Psoas muscle (tissue), 8 donors: Measurements from ENCODE around the gene TBC1D1. TPM values are rescaled to one million over a fixed set of nuclear protein-coding genes. Genes with fewer than 3 reads are reported as not detected.

ENCODE experiments used
- ATAC-seq, 4 donors: fragments of 200-7000 bp; cut with Tn5 transposase; one replicate each; pipeline ENCODE4 v1.9.1; 2020; ENCODE audit warnings: moderate library complexity in 3 of 4, mild to moderate bottlenecking in 2 of 4
- DNase-seq, 2 donors: peaks; one replicate each; pipeline ENCODE4 v3.0.0-alpha.2; 2020
- H3K27ac ChIP-seq: fragments of 200-600 bp; one replicate; pipeline ENCODE4 v1.8.0; 2022
- H3K27me3 ChIP-seq, 3 donors: fragments of 200-600 bp in 1 of 3; one replicate each; pipeline versions ENCODE4 v1.6.1 to v1.8.0; 2013 to 2022; ENCODE audit warnings: low read length in 2 of 3, mild to moderate bottlenecking in 2 of 3, moderate library complexity in 1 of 3; ENCODE audit not compliant: insufficient read depth in 3 of 3
- H3K36me3 ChIP-seq, 2 donors: fragments of 200-600 bp in 1 of 2; one replicate each; pipeline versions ENCODE4 v1.6.1 to v1.8.0; 2013 to 2022; ENCODE audit warnings: low read depth in 1 of 2, mild to moderate bottlenecking in 1 of 2, moderate library complexity in 1 of 2; ENCODE audit not compliant: insufficient read depth in 1 of 2
- H3K4me1 ChIP-seq: fragments of 200-600 bp; one replicate; pipeline ENCODE4 v1.8.0; 2022
- H3K4me3 ChIP-seq: fragments of 200-600 bp; one replicate; pipeline ENCODE4 v1.8.0; 2022; ENCODE audit warnings: mild to moderate bottlenecking
- H3K9me3 ChIP-seq: fragments of 200-600 bp; one replicate; pipeline ENCODE4 v1.8.0; 2022
- WGBS, 3 donors: extraction: QIAGEN DNeasy Blood & Tissue Kit; methylation state at CpG; one replicate each; pipeline versions ENCODE4 v1.1.6 to v1.1.7; 2013; 5-methylcytosine and 5-hydroxymethylcytosine counted together
- intact Hi-C, 2 donors: fragments of 100-400 bp; cut with DNase I; formaldehyde crosslinking; loops; one replicate each; pipeline versions ENCODE4 v1.11.0 to v1.14.2; 2022
- polyA plus RNA-seq, 3 donors: library from polyadenylated mRNA; stranded (reverse); fragments of 200-250 nt; gene quantifications; one replicate each; pipeline ENCODE4 v1.2.3, GENCODE V29; 2013
- total RNA-seq, 4 donors: library from RNA; stranded (reverse); fragmentation: NEBNext Ultra II Directional in 2 of 4; extraction: Animal tissue kit (Norgen Biotek cat#: 25700) in 2 of 4; gene quantifications; one replicate each; pipeline versions ENCODE4 v1.2.1 to v1.2.4, GENCODE V29; 2021 to 2023
- TF ChIP-seq, protein P1 (sequence below): fragments of 200-600 bp; IDR thresholded peaks from one replicate; pipeline ENCODE4 v1.8.0; 2022; ENCODE audit warnings: antibody characterized with exemption
- donor health status: healthy with polysubstance abuse.
- donor health status: DM: no; HTN: no; CAD: no; lungs with moderate emphysema.
- donor health status: Bipolar disorder and iron deficiency.
- donor health status: healthy.
- donor health status: DM: yes; HTN: yes; CAD: no.
- donor health status: DM: no; HTN: no; CAD: no.
- donor health status: DM: no; HTN: no; CAD: no.
- donor health status: DM: yes; HTN: yes; CAD: no.

The TBC1D1 gene
- total and polyA plus RNA-seq, 7 donors = 18.1 to 130 (median 42.5) TPM

DNA sequence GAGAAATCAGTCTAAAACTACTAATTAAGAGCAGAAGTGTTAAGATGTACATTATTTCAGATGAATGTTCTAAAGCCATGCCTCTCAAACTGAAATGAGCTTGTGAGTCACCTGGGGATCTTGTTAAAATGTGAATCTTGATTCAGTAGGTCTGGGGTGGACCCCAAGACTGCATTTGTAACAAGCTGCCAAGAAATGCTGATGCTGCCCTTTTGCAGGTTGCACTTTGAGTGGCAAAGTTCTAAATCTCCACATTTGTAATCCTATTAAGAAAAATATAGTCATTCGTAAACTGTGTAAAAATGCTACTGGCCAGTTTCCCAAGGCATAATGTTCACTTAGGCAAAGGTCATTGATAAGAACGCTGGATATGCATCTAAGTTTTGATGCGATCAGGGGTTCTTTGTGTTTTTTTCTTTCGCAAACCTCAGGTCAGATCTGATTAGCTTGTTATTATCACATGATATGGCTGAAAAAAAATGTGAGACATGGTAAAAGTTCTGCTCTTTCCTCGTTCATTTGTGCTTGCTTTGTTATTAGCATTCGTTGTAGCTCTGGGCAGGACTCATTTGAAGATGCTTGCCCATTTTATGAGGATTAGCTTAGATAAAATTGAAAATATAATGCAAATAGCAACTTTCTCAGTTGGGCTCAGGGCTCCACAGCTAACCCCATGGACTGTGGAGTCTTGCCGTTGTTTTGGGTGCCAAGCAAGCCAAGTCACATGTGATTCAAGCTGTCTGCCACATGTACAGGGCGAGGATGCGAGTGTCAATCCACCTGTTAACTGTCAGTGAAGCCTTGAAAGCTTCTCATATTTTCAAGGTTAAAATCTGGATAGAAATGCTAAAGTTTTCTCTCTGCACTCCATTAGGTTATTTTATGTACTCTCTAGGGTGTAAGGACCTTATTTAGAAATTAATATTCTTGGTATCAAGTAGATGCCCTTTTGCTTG is 12.1 kb downstream of the TBC1D1 start:
- Histone ChIP-seq H3K9me3 (no peaks in the 10 kb centered on the region), H3K4me1 (peaks cover 9% of the 10 kb centered on the region), H3K4me3 (no peak overlapping the region), H3K27me3 (peaks cover 0 to 3% (median 0%) of the 10 kb centered on the region in 3 donors), H3K27ac (no peak overlapping the region), H3K36me3 (no peaks in the 10 kb centered on the region)
- intact Hi-C loops = no loop called here
- TF ChIP-seq, protein P1, sequence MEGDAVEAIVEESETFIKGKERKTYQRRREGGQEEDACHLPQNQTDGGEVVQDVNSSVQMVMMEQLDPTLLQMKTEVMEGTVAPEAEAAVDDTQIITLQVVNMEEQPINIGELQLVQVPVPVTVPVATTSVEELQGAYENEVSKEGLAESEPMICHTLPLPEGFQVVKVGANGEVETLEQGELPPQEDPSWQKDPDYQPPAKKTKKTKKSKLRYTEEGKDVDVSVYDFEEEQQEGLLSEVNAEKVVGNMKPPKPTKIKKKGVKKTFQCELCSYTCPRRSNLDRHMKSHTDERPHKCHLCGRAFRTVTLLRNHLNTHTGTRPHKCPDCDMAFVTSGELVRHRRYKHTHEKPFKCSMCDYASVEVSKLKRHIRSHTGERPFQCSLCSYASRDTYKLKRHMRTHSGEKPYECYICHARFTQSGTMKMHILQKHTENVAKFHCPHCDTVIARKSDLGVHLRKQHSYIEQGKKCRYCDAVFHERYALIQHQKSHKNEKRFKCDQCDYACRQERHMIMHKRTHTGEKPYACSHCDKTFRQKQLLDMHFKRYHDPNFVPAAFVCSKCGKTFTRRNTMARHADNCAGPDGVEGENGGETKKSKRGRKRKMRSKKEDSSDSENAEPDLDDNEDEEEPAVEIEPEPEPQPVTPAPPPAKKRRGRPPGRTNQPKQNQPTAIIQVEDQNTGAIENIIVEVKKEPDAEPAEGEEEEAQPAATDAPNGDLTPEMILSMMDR = no peak
- 72 to 87% (median 75%) methylated on average over 9 of the region's 9 CpGs for WGBS, 3 donors
- ATAC-seq (peak in 2 of 4 donors; percentile 69 to 76), DNase-seq (no peak)

DNA sequence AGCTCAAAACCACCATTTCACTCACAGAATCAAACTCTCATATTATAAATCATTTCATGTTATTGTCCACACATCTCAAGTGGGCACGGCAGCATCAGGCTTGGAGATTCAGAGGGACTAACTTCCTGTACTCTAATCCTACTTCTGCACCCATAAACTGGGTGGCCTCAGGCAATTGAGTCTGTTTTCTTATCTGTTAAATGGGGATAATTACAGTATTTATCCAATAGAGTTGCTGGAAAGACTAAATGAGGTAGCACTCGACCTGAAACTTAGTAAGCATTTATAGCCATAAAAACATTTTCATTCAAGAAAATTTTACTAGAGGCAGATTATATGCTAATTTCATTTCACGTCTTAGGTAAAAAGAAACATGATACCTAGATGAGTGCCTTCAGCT is 13.0 kb downstream of the TBC1D1 start:
- Histone ChIP-seq H3K4me1 (peaks cover 12% of the 10 kb centered on the region), H3K9me3 (no peaks in the 10 kb centered on the region), H3K27ac (no peak overlapping the region), H3K27me3 (peaks cover 0 to 3% (median 0%) of the 10 kb centered on the region in 3 donors), H3K36me3 (no peaks in the 10 kb centered on the region), H3K4me3 (no peak overlapping the region)
- TF ChIP-seq, protein P1 = no peak
- no peak for DNase-seq
- ATAC-seq = no peak
- intact Hi-C loops = no loop called here
- WGBS, 3 donors = 56 to 82% (median 65%) methylated on average over 3 of the region's 3 CpGs

DNA sequence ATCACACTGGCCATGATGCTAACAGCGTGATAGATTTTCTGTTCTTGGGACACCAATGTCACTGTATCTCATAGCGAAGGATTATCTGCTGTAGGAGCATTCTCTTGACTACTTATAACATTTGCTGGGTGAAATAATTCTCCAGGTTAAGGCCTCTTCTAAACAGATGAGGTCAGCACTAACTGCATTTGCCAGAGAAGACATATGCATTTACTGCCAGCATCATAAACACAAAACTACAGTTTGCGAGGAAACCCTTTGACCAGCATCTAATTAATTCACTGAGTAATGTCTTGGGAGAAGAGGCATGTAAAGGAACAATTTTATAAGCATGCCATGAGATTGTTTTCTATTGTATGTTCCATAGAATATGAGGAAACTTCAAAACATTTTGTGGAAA is 13.9 kb downstream of the TBC1D1 start:
- Histone ChIP-seq H3K9me3 (no peaks in the 10 kb centered on the region), H3K27ac (no peak overlapping the region), H3K27me3 (no peaks in the 10 kb centered on the region), H3K36me3 (no peaks in the 10 kb centered on the region), H3K4me1 (peaks cover 21% of the 10 kb centered on the region), H3K4me3 (no peak overlapping the region)
- intact Hi-C loops = no loop called here
- DNase-seq (no peak), ATAC-seq (no peak)
- TF ChIP-seq, protein P1 = no peak
- WGBS, 3 donors = 84 to 96% (median 91%) methylated on average over 3 of the region's 3 CpGs

DNA sequence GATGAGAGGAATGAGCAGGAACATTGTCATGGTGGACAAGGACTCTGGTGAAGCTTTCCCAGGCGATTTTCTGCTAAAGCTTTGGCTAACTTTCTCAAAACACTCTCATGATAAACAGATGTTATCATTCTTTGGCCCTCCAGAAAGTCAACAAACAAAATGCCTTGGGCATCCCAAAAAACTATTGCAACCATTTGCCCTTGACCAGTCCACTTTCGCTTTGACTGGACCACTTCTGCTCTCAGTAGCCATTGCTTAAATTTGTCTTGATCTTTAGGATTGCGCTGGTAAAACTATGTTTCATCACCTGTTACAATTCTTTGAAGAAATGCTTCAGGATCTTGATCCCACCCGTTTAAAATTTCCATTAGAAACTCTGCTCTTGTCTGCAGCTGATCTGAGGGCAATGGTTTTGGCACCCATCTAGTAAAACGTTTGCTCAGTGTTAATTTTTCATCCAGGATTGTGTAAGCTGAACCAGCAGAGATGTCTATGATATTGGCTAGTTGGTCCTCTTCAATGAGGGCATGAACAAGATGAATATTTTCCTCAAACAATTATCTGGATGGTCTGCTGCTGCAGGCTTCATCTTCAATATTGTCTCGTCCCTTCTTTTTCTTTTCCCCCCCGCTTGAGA is 14.8 kb downstream of the TBC1D1 start:
- no peak for ATAC-seq
- Histone ChIP-seq H3K27me3 (no peaks in the 10 kb centered on the region), H3K4me3 (no peak overlapping the region), H3K9me3 (no peaks in the 10 kb centered on the region), H3K4me1 (peaks cover 29% of the 10 kb centered on the region), H3K27ac (no peak overlapping the region), H3K36me3 (no peaks in the 10 kb centered on the region)
- TF ChIP-seq, protein P1 = no peak
- intact Hi-C loops = no loop called here
- 68 to 78% (median 71%) methylated on average over 7 of the region's 7 CpGs for WGBS, 3 donors
- no peak for DNase-seq
